SK-N-SH (cell line): ENCODE data around the gene YTHDF1.

ENCODE experiments used
- FOXM1 ChIP-seq: IDR thresholded peaks from 2 replicates; pipeline ENCODE4 v1.4.0; 2012; ENCODE audit warnings: low read depth, mild to moderate bottlenecking
- GABPA ChIP-seq: IDR thresholded peaks from 2 replicates; pipeline ENCODE4 v1.4.0; 2012; ENCODE audit warnings: low read depth, mild to moderate bottlenecking
- MEF2A ChIP-seq: IDR thresholded peaks from 2 replicates; pipeline ENCODE4 v1.4.0; 2012; ENCODE audit warnings: low read depth, borderline replicate concordance
- POLR2AphosphoS5 ChIP-seq: IDR thresholded peaks from 2 replicates; pipeline ENCODE4 v1.6.1; 2012; ENCODE audit warnings: low read depth, low read length
- RAD21 ChIP-seq: IDR thresholded peaks from 2 replicates; pipeline ENCODE4 v1.6.1; 2012; ENCODE audit warnings: mild to moderate bottlenecking, low read length
- RCOR1 ChIP-seq: fragments of 150-350 bp; IDR thresholded peaks from 2 replicates; pipeline ENCODE4 v1.6.1; 2017; ENCODE audit warnings: antibody characterized with exemption, low read length
- SIN3A ChIP-seq: IDR thresholded peaks from 2 replicates; pipeline ENCODE4 v1.6.1; 2012; ENCODE audit warnings: low read depth, mild to moderate bottlenecking, low read length, moderate library complexity, borderline replicate concordance
- SMC3 ChIP-seq: IDR thresholded peaks from 2 replicates; pipeline ENCODE4 v1.6.1; 2012; ENCODE audit warnings: low read depth, low read length, improper control_type of control experiment
- YY1 ChIP-seq: IDR thresholded peaks from 2 replicates; pipeline ENCODE4 v1.4.0; 2012; ENCODE audit warnings: low read depth, mild to moderate bottlenecking
- TF ChIP-seq, protein P1 (sequence below): fragments of 200-600 bp; sonication (generic); IDR thresholded peaks from 2 replicates; pipeline ENCODE4 v1.6.1; 2017; ENCODE audit warnings: antibody characterized with exemption, mild to moderate bottlenecking, moderate library complexity
- TF ChIP-seq, protein P2 (sequence below): IDR thresholded peaks from 2 replicates; pipeline ENCODE4 v1.4.0; 2012; ENCODE audit warnings: low read depth

DNA sequence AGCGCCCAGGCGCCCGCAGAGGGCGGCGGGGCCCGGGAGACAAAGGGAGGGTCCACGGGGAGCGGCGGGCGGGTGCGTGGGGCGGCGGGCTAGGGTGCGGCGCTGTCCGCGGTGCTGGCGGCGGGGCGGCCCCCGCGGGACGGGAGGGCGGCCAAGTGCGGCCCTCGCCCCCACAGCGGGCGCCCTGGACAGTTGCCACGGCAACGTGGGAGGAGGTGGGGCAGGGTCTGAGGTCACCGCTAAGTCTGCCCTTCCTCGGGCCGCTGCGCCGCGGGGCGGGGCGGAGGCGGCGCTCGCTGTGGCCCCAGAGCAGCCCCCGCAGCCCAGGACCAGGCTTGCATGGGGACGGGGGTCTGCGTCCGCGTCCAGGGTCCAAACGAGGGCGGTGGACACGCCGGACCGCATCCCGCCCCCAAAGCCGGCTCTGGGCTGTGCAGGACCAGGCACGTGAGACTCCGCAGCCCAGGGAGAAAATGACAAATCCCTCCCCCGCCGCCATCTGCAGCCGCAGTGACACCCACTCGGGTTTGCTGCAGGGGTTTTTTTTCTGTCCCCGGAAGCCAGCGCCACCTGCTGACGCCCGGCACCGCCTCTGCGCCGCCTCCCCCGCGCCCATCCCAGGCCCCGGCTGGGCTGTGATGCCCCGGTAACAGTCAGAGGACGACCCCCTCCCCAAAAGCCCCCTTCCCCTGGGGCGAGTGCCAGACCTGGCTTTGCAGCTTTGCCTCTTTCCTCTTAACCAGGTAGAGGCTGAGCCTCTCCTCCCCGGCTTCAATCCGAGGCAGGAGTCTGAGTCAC is 36.8 kb downstream of the YTHDF1 start:
- TF ChIP-seq, protein P1, sequence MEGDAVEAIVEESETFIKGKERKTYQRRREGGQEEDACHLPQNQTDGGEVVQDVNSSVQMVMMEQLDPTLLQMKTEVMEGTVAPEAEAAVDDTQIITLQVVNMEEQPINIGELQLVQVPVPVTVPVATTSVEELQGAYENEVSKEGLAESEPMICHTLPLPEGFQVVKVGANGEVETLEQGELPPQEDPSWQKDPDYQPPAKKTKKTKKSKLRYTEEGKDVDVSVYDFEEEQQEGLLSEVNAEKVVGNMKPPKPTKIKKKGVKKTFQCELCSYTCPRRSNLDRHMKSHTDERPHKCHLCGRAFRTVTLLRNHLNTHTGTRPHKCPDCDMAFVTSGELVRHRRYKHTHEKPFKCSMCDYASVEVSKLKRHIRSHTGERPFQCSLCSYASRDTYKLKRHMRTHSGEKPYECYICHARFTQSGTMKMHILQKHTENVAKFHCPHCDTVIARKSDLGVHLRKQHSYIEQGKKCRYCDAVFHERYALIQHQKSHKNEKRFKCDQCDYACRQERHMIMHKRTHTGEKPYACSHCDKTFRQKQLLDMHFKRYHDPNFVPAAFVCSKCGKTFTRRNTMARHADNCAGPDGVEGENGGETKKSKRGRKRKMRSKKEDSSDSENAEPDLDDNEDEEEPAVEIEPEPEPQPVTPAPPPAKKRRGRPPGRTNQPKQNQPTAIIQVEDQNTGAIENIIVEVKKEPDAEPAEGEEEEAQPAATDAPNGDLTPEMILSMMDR: peak; percentile 48
- TF ChIP-seq RAD21 (peak; percentile 41; the same call in 1 of the 2 replicates), POLR2AphosphoS5 (no peak), FOXM1 (no peak), SIN3A (no peak), RCOR1 (no peak), MEF2A (no peak), SMC3 (peak; percentile 35), GABPA (no peak), YY1 (no peak)
- TF ChIP-seq, protein P2, sequence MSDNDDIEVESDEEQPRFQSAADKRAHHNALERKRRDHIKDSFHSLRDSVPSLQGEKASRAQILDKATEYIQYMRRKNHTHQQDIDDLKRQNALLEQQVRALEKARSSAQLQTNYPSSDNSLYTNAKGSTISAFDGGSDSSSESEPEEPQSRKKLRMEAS: no peak
